GM12878 (cell line): Measurements from ENCODE around the gene IQGAP2.

Source experiments
- BCLAF1 ChIP-seq: fragments of 450-650 bp; IDR thresholded peaks from 2 replicates; pipeline ENCODE4 v1.6.1; 2017; ENCODE audit warnings: antibody characterized with exemption, mild to moderate bottlenecking, moderate library complexity
- CREM ChIP-seq: IDR thresholded peaks from 2 replicates; pipeline ENCODE4 v1.6.1; 2014; ENCODE audit warnings: antibody characterized with exemption, low read depth
- FOXK2 ChIP-seq: fragments of 450-650 bp; IDR thresholded peaks from 2 replicates; pipeline ENCODE4 v1.6.1; 2017; ENCODE audit warnings: mild to moderate bottlenecking, moderate library complexity
- HDGF ChIP-seq: fragments of 450-650 bp; IDR thresholded peaks from 2 replicates; pipeline ENCODE4 v1.6.1; 2016; ENCODE audit warnings: antibody characterized with exemption
- MTA2 ChIP-seq: fragments of 450-650 bp; IDR thresholded peaks from 2 replicates; pipeline ENCODE4 v1.6.1; 2016; ENCODE audit warnings: low read depth, mild to moderate bottlenecking, moderate library complexity
- NFYB ChIP-seq: IDR thresholded peaks from 2 replicates; pipeline ENCODE4 v1.6.1; 2011; ENCODE audit warnings: low read depth, mild to moderate bottlenecking, low read length, improper control_type of control experiment, moderate library complexity; ENCODE audit not compliant: insufficient read depth
- POLR2AphosphoS5 ChIP-seq: IDR thresholded peaks from 2 replicates; pipeline ENCODE4 v1.6.1; 2011; ENCODE audit warnings: mild to moderate bottlenecking, low read length, inconsistent platforms
- TF ChIP-seq, protein P1 (sequence below): IDR thresholded peaks from 2 replicates; pipeline ENCODE4 v1.6.1; 2012; ENCODE audit warnings: low read length, inconsistent platforms
- TF ChIP-seq, protein P2 (sequence below), 3 experiments: IDR thresholded peaks in 2 of 3; conservative IDR thresholded peaks in 1 of 3; 2 replicates each; pipeline ENCODE4 v1.5.1; 2011; ENCODE audit warnings: low read depth in 3 of 3, low read length in 3 of 3, mild to moderate bottlenecking in 3 of 3, control low read depth in 2 of 3, moderate library complexity in 2 of 3, inconsistent platforms in 1 of 3, mixed read lengths in 1 of 3; ENCODE audit not compliant: control insufficient read depth in 2 of 3, insufficient read depth in 1 of 3; ENCODE audit errors: extremely low read depth in 1 of 3
- TF ChIP-seq, protein P3 (sequence below): fragments of 450-650 bp; IDR thresholded peaks from 2 replicates; pipeline ENCODE4 v1.6.1; 2017; ENCODE audit warnings: mild to moderate bottlenecking

GRCh38 chr5:76663573-76663972, 260.5 kb downstream of the IQGAP2 start:
- no peak for TF ChIP-seq BCLAF1
- TF ChIP-seq HDGF: no peak
- no peak for TF ChIP-seq FOXK2
- TF ChIP-seq CREM: no peak
- TF ChIP-seq, protein P1, sequence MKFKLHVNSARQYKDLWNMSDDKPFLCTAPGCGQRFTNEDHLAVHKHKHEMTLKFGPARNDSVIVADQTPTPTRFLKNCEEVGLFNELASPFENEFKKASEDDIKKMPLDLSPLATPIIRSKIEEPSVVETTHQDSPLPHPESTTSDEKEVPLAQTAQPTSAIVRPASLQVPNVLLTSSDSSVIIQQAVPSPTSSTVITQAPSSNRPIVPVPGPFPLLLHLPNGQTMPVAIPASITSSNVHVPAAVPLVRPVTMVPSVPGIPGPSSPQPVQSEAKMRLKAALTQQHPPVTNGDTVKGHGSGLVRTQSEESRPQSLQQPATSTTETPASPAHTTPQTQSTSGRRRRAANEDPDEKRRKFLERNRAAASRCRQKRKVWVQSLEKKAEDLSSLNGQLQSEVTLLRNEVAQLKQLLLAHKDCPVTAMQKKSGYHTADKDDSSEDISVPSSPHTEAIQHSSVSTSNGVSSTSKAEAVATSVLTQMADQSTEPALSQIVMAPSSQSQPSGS: no peak
- TF ChIP-seq, protein P2, sequence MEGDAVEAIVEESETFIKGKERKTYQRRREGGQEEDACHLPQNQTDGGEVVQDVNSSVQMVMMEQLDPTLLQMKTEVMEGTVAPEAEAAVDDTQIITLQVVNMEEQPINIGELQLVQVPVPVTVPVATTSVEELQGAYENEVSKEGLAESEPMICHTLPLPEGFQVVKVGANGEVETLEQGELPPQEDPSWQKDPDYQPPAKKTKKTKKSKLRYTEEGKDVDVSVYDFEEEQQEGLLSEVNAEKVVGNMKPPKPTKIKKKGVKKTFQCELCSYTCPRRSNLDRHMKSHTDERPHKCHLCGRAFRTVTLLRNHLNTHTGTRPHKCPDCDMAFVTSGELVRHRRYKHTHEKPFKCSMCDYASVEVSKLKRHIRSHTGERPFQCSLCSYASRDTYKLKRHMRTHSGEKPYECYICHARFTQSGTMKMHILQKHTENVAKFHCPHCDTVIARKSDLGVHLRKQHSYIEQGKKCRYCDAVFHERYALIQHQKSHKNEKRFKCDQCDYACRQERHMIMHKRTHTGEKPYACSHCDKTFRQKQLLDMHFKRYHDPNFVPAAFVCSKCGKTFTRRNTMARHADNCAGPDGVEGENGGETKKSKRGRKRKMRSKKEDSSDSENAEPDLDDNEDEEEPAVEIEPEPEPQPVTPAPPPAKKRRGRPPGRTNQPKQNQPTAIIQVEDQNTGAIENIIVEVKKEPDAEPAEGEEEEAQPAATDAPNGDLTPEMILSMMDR (IDR thresholded peaks at IDR 0.05 in 2 of 3, conservative IDR thresholded peaks at IDR 0.05 in 1 of 3; ENCODE audit: control insufficient read depth in 2 of 3, extremely low read depth in 1 of 3, insufficient read depth in 1 of 3, low read depth in 3 of 3, low read length in 3 of 3): no peak
- no peak for TF ChIP-seq MTA2
- no peak for TF ChIP-seq POLR2AphosphoS5
- TF ChIP-seq NFYB: no peak
- TF ChIP-seq, protein P3, sequence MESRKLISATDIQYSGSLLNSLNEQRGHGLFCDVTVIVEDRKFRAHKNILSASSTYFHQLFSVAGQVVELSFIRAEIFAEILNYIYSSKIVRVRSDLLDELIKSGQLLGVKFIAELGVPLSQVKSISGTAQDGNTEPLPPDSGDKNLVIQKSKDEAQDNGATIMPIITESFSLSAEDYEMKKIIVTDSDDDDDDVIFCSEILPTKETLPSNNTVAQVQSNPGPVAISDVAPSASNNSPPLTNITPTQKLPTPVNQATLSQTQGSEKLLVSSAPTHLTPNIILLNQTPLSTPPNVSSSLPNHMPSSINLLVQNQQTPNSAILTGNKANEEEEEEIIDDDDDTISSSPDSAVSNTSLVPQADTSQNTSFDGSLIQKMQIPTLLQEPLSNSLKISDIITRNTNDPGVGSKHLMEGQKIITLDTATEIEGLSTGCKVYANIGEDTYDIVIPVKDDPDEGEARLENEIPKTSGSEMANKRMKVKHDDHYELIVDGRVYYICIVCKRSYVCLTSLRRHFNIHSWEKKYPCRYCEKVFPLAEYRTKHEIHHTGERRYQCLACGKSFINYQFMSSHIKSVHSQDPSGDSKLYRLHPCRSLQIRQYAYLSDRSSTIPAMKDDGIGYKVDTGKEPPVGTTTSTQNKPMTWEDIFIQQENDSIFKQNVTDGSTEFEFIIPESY: no peak
